HepG2 (cell line): ENCODE data around the gene ZNF749. TPM values are rescaled to one million over a fixed set of nuclear protein-coding genes. Genes with fewer than 3 reads are reported as not detected.

Experiments used
- ATAC-seq: fragments of 200-7000 bp; cut with Tn5 transposase; 3 replicates; pipeline ENCODE4 v1.9.1; 2020; ENCODE audit warnings: mild to moderate bottlenecking, moderate library complexity
- BruUV-seq: library from RNA; stranded (reverse); fragments of 400-500 nt; replicated peaks from 2 replicates; lab custom pipeline; 2021; lab: Mats Ljungman, UMichigan
- CTCF ChIA-PET: fragments of 300-600 bp; formaldehyde crosslinking; extraction: SDS; loops from one replicate; lab custom pipeline; 2021; ENCODE audit warnings: low total read pairs, inconsistent platforms, low intra/inter-chr PET ratio; lab: Yijun Ruan, JAX
- POLR2A ChIA-PET: fragments of 350-600 bp; sonication (Branson Sonifier 250); formaldehyde crosslinking; loops from one replicate; lab custom pipeline; 2020; ENCODE audit warnings: antibody characterized with exemption, inconsistent platforms; lab: Yijun Ruan, JAX
- DNase-seq: peaks from one replicate; pipeline ENCODE4 v3.0.0-alpha.2; 2015; ENCODE audit warnings: low spot score
- FAIRE-seq: peaks from 3 replicates; lab custom pipeline; 2011; peaks lifted over from hg19 to GRCh38; lab: Jason Lieb, UNC
- H2AFZ ChIP-seq: one replicate; pipeline ENCODE4 v1.6.1; 2011; ENCODE audit warnings: low read length, inconsistent platforms
- H3K27ac ChIP-seq: fragments of 300-600 bp; 3 replicates; pipeline ENCODE4 v1.8.0; 2011; ENCODE audit warnings: mixed run types, mild to moderate bottlenecking, mixed read lengths, low read length, inconsistent platforms; ENCODE audit not compliant: insufficient read depth; ENCODE audit errors: extremely low read length
- H3K27me3 ChIP-seq, 2 experiments: fragments of 200-600 bp in 1 of 2; 2 replicates in 1 of 2; 3 replicates in 1 of 2; pipeline versions ENCODE4 v1.6.0 to v1.8.0; 2011; ENCODE audit warnings: low read length in 2 of 2, mild to moderate bottlenecking in 2 of 2, moderate library complexity in 2 of 2, inconsistent platforms in 1 of 2; ENCODE audit not compliant: insufficient read depth in 2 of 2, control insufficient read depth in 1 of 2
- H3K36me3 ChIP-seq, 2 experiments: fragments of 200-600 bp in 1 of 2; replicated peaks in 1 of 2; 2 replicates in 1 of 2; 3 replicates in 1 of 2; pipeline versions ENCODE4 v1.5.1 to v1.8.0; 2011; ENCODE audit warnings: low read length in 2 of 2, inconsistent platforms in 1 of 2; ENCODE audit not compliant: insufficient read depth in 2 of 2, control insufficient read depth in 1 of 2
- H3K4me1 ChIP-seq: 2 replicates; pipeline ENCODE4 v1.5.1; 2012; ENCODE audit warnings: low read length, inconsistent platforms; ENCODE audit not compliant: insufficient read depth
- H3K4me2 ChIP-seq: 2 replicates; pipeline ENCODE4 v1.6.0; 2011; ENCODE audit warnings: low read depth, low read length, inconsistent platforms
- H3K4me3 ChIP-seq, 3 experiments: fragments of 200-600 bp in 1 of 3; sonication (generic), shearing (Covaris generic) in 1 of 3; replicated peaks in 1 of 3; 2 replicates each; pipeline ENCODE4 v1.5.1; 2011 to 2016; ENCODE audit warnings: low read length in 3 of 3, inconsistent platforms in 2 of 3, low read depth in 2 of 3, mild to moderate bottlenecking in 2 of 3, control low read depth in 1 of 3, mixed read lengths in 1 of 3; ENCODE audit not compliant: insufficient read depth in 1 of 3
- H3K79me2 ChIP-seq: one replicate; pipeline ENCODE4 v1.6.1; 2011; ENCODE audit warnings: low read length, inconsistent platforms; ENCODE audit not compliant: insufficient read depth
- H3K9ac ChIP-seq: 2 replicates; pipeline ENCODE4 v1.6.0; 2011; ENCODE audit warnings: mild to moderate bottlenecking, low read depth, low read length, inconsistent platforms; ENCODE audit not compliant: insufficient read depth
- H3K9me3 ChIP-seq: 2 replicates; pipeline ENCODE4 v1.5.1; 2012; ENCODE audit warnings: mild to moderate bottlenecking, low read length
- H4K20me1 ChIP-seq: 2 replicates; pipeline ENCODE4 v1.6.0; 2011; ENCODE audit warnings: inconsistent platforms, mild to moderate bottlenecking, low read length, moderate library complexity; ENCODE audit not compliant: insufficient read depth
- ATF7-NPFF ChIP-seq: sonication (generic); formaldehyde crosslinking; IDR thresholded peaks from 2 replicates; pipeline ENCODE4 v1.8.1; 2023; ENCODE audit warnings: mild to moderate bottlenecking, low read depth, missing genetic modification reagents, moderate library complexity
- GZF1 ChIP-seq: sonication (generic); formaldehyde crosslinking; IDR thresholded peaks from 2 replicates; pipeline ENCODE4 v1.5.1; 2020; ENCODE audit warnings: mild to moderate bottlenecking, missing genetic modification reagents
- MAFG ChIP-seq: sonication (generic); formaldehyde crosslinking; IDR thresholded peaks from 2 replicates; pipeline ENCODE4 v1.5.1; 2020; ENCODE audit warnings: mild to moderate bottlenecking, missing genetic modification reagents
- MATR3 ChIP-seq: sonication (generic); formaldehyde crosslinking; IDR thresholded peaks from 2 replicates; pipeline ENCODE4 v1.4.0; 2020; ENCODE audit warnings: missing genetic modification reagents
- MXD4 ChIP-seq: IDR thresholded peaks from 2 replicates; pipeline ENCODE4 v1.6.1; 2016; ENCODE audit warnings: mild to moderate bottlenecking, missing biosample characterization, missing genetic modification reagents
- PCBP1 ChIP-seq: fragments of 200-400 bp; formaldehyde crosslinking; IDR thresholded peaks from 2 replicates; pipeline ENCODE4 v1.6.1; 2017; ENCODE audit warnings: mild to moderate bottlenecking, low read depth, low read length, borderline replicate concordance
- POLR2AphosphoS5 ChIP-seq: IDR thresholded peaks from 2 replicates; pipeline ENCODE4 v1.6.1; 2012; ENCODE audit warnings: low read depth, low read length
- RAD51 ChIP-seq: fragments of 450-650 bp; IDR thresholded peaks from 2 replicates; pipeline ENCODE4 v1.6.1; 2016; ENCODE audit warnings: borderline replicate concordance
- RORA ChIP-seq: sonication (generic); formaldehyde crosslinking; IDR thresholded peaks from 2 replicates; pipeline ENCODE4 v1.5.0; 2020; ENCODE audit warnings: mild to moderate bottlenecking, missing genetic modification reagents, moderate library complexity
- TP53 ChIP-seq: sonication (generic); formaldehyde crosslinking; conservative IDR thresholded peaks from 2 replicates; pipeline ENCODE4 v1.4.0; 2020; ENCODE audit warnings: missing genetic modification reagents
- ZFP90 ChIP-seq: sonication (generic); formaldehyde crosslinking; IDR thresholded peaks from 2 replicates; pipeline ENCODE4 v1.8.0; 2022; ENCODE audit warnings: missing genetic modification reagents, mild to moderate bottlenecking, inconsistent platforms, borderline replicate concordance
- ZNF253 ChIP-seq: sonication (generic); formaldehyde crosslinking; IDR thresholded peaks from 2 replicates; pipeline ENCODE4 v1.8.0; 2022; ENCODE audit warnings: mild to moderate bottlenecking, missing genetic modification reagents, borderline replicate concordance
- ZNF367 ChIP-seq: sonication (generic); formaldehyde crosslinking; IDR thresholded peaks from 2 replicates; pipeline ENCODE4 v1.4.0; 2020; ENCODE audit warnings: missing genetic modification reagents, borderline replicate concordance
- ZNF468 ChIP-seq: sonication (generic); formaldehyde crosslinking; IDR thresholded peaks from 2 replicates; pipeline ENCODE4 v1.8.0; 2022; ENCODE audit warnings: mild to moderate bottlenecking, moderate library complexity, missing genetic modification reagents
- ZNF496 ChIP-seq: sonication (generic); formaldehyde crosslinking; IDR thresholded peaks from 2 replicates; pipeline ENCODE4 v1.8.1; 2023; ENCODE audit warnings: mild to moderate bottlenecking, moderate library complexity, missing genetic modification reagents; ENCODE audit not compliant: insufficient replicate concordance
- ZNF530 ChIP-seq: sonication (generic); formaldehyde crosslinking; IDR thresholded peaks from 2 replicates; pipeline ENCODE4 v1.5.0; 2020; ENCODE audit warnings: low read depth, mild to moderate bottlenecking, missing genetic modification reagents
- ZNF768 ChIP-seq: sonication (generic); formaldehyde crosslinking; IDR thresholded peaks from 2 replicates; pipeline ENCODE4 v1.4.0; 2020; ENCODE audit warnings: missing genetic modification reagents
- ZNF879 ChIP-seq: sonication (generic); formaldehyde crosslinking; IDR thresholded peaks from 2 replicates; pipeline ENCODE4 v1.8.1; 2023; ENCODE audit warnings: missing genetic modification reagents
- WGBS: methylation state at CpG from one replicate; pipeline ENCODE4 v1.1.6; 2017; ENCODE audit warnings: low lambda C conversion rate; 5-methylcytosine and 5-hydroxymethylcytosine counted together
- in situ Hi-C: cut with HindIII; loops from 2 replicates; pipeline ENCODE4 v1.10.0; 2017; ENCODE audit warnings: low pct_unique_long_range_greater_than_20kb; ENCODE audit not compliant: extremely low pct_ligation_motif_present
- intact Hi-C: fragments of 100-400 bp; cut with micrococcal nuclease; formaldehyde crosslinking; loops from one replicate; pipeline ENCODE4 v1.10.0; 2022; ENCODE audit not compliant: unreplicated experiment
- polyA plus RNA-seq, 8 experiments: library from polyadenylated mRNA; depleted of rRNA in 3 of 8; stranded (reverse) in 7 of 8; unstranded in 1 of 8; fragments of >200 nt; fragmentation: Illumina TruSeq in 4 of 8; extraction: Trizol in 4 of 8; gene quantifications; 2 replicates each; pipeline versions ENCODE4 v1.2.1 to v1.2.3, GENCODE V29; 2011 to 2016; ENCODE audit warnings: low read depth in 4 of 8, missing spikeins in 1 of 8, mixed read lengths in 1 of 8; ENCODE audit not compliant: insufficient read depth in 1 of 8
- total RNA-seq, 5 experiments: library from RNA; depleted of rRNA; stranded (reverse); fragments of >200 nt; fragmentation: Illumina TruSeq; extraction: Trizol; gene quantifications; 2 replicates each; pipeline ENCODE4 v1.2.3, GENCODE V29; 2016; ENCODE audit warnings: low read depth in 1 of 5
- TF ChIP-seq, protein P1 (sequence below): IDR thresholded peaks from 2 replicates; pipeline ENCODE4 v1.6.1; 2016; ENCODE audit warnings: low read depth, control low read depth
- TF ChIP-seq, protein P2 (sequence below): sonication (generic); formaldehyde crosslinking; IDR thresholded peaks from 2 replicates; pipeline ENCODE4 v1.5.0; 2020; ENCODE audit warnings: missing genetic modification reagents, mild to moderate bottlenecking, borderline replicate concordance

Gene ZNF749
- total and polyA plus RNA-seq, 2 of the 13 experiments (the other 11 are each of a cell fraction or from before 2014, with no cell fraction given), result 18.9 to 21.0 TPM

DNA sequence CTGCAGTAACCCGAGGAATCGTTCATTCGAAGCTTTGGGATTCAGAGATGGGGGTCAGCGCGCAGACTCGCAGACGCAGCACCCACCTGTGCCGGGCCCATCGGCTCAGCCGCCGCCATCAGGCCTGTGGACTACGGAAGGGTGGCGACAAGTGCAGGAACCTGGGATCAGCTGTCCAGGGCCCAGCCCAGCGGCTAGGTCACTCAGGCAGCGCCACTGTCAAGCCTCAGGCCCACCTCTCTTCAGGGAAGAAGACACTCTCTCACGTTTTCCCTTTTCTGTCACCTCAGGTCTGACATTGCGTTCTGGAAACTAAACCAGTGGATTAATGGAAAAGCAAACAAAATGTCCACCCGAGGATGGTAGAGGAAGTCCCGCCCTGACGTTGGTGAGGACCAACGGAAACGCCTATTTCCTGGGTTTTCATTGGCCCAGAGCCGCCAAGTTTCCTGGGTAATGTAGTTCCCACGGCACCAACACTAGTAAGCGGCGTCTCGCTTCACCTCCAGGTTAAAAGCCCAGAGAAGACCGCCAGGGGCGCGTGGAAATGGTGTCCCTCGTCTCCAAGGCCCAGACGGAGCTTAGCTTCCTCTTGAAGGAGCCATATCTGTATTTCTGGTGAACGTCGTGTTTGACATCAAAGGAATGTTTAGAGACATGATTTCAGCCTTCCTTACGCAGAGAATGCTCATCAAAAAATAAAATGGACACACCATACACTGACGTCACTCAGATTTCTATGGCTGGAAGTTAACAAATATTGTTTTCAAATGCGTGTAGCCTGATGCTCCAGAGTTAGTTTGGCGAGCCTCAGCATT lies 42.3 kb downstream of the ZNF749 start, which contains the start of gene ZNF772:
Gene ZNF772, minus strand, starts transcription at position 376 of the 818 bp plus-strand sequence. Its CDS starts 257 bp downstream, at position 119.
- Histone ChIP-seq H4K20me1 (no peaks in the 10 kb centered on the region), H3K4me2 (peak within 1 kb of the TSS; percentile 87), H3K79me2 (peaks cover 21% of the 10 kb centered on the region), H3K9ac (peak within 1 kb of the TSS; percentile 81), H3K27ac (peak within 1 kb of the TSS; percentile 67), H3K27me3 (no peaks in the 10 kb centered on the region; a peak in 1 of 5 replicates), H3K9me3 (no peaks in the 10 kb centered on the region), H3K4me1 (peaks cover 32% of the 10 kb centered on the region), H3K4me3 (peak within 1 kb of the TSS; percentile 72 to 89 (median 89)), H3K36me3 (peaks cover 6 to 29% of the 10 kb centered on the region in 2 experiments), H2AFZ (peak within 1 kb of the TSS; percentile 94)
- WGBS, result 5% methylated on average over 28 of the region's 38 CpGs
- FAIRE-seq (peak; percentile 99), ATAC-seq (peak; percentile 99), DNase-seq (peak; percentile 95)
- ChIA-PET POLR2A (interaction anchor here (0.7 to 1.3 kb wide), 2 partner anchors 42 to 137 kb away, joined by 4 read pairs; partner anchors contain the start of genes ZNF134 and ZNF749), CTCF (no interaction called here)
- no TSS peak for BruUV-seq
- in situ Hi-C loops (no loop called here), intact Hi-C loops (loop anchor here (2.0 kb wide), 1 partner anchor 101 kb away; the partner anchor contains the start of gene ZNF416)
- no peak for TF ChIP-seq ZNF530 (CRISPR knock-in tag)
- no peak for TF ChIP-seq RORA (CRISPR knock-in tag)
- TF ChIP-seq MAFG, result no peak
- TF ChIP-seq ZNF468 (CRISPR knock-in tag), result no peak
- no peak for TF ChIP-seq ATF7-NPFF (CRISPR knock-in tag)
- TF ChIP-seq POLR2AphosphoS5, result peak; percentile 76
- TF ChIP-seq, protein P1, sequence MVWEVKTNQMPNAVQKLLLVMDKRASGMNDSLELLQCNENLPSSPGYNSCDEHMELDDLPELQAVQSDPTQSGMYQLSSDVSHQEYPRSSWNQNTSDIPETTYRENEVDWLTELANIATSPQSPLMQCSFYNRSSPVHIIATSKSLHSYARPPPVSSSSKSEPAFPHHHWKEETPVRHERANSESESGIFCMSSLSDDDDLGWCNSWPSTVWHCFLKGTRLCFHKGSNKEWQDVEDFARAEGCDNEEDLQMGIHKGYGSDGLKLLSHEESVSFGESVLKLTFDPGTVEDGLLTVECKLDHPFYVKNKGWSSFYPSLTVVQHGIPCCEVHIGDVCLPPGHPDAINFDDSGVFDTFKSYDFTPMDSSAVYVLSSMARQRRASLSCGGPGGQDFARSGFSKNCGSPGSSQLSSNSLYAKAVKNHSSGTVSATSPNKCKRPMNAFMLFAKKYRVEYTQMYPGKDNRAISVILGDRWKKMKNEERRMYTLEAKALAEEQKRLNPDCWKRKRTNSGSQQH (CRISPR knock-in tag), result peak; percentile 39; the same call in 1 of the 2 replicates
- no peak for TF ChIP-seq ZNF367
- TF ChIP-seq ZNF879, result no peak
- TF ChIP-seq, protein P2, sequence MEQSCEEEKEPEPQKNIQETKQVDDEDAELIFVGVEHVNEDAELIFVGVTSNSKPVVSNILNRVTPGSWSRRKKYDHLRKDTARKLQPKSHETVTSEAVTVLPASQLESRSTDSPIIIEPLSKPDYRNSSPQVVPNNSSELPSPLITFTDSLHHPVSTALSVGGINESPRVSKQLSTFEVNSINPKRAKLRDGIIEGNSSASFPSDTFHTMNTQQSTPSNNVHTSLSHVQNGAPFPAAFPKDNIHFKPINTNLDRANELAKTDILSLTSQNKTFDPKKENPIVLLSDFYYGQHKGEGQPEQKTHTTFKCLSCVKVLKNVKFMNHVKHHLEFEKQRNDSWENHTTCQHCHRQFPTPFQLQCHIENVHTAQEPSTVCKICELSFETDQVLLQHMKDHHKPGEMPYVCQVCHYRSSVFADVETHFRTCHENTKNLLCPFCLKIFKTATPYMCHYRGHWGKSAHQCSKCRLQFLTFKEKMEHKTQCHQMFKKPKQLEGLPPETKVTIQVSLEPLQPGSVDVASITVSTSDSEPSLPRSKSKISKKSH (CRISPR knock-in tag), result 0 out of 2 replicates have a peak, but pooled peaks have one; percentile 46
- TF ChIP-seq ZNF496, result no peak
- TF ChIP-seq TP53, result no peak
- TF ChIP-seq ZNF768 (CRISPR knock-in tag), result peak; percentile 48; the same call in 1 of the 2 replicates
- TF ChIP-seq MXD4 (CRISPR knock-in tag), result no peak
- TF ChIP-seq ZFP90 (CRISPR knock-in tag), result no peak
- no peak for TF ChIP-seq MATR3 (CRISPR knock-in tag)
- TF ChIP-seq RAD51, result no peak
- TF ChIP-seq ZNF253 (CRISPR knock-in tag), result no peak
- TF ChIP-seq GZF1 (CRISPR knock-in tag), result no peak
- no peak for TF ChIP-seq PCBP1
